Pancreas (tissue), 10 donors: ENCODE measurements around the gene CHRNA1. TPM values are rescaled to one million over a fixed set of nuclear protein-coding genes. Genes with fewer than 3 reads are reported as not detected.
A peak's percentile ranks its signal among the peaks of the same experiment; 100 is the strongest.

Source experiments
- ATAC-seq, 4 donors: fragments of 200-7000 bp; cut with Tn5 transposase; one replicate each; pipeline versions ENCODE4 v1.8.0 to v1.9.1; 2020; ENCODE audit warnings: mild to moderate bottlenecking in 4 of 4, moderate library complexity in 4 of 4
- DNase-seq, 6 donors: peaks; one replicate each; pipeline ENCODE4 v3.0.0-alpha.2; 2020
- FAIRE-seq: peaks from 2 replicates; lab custom pipeline; 2012; peaks lifted over from hg19 to GRCh38; lab: Jason Lieb, UNC
- H3K27ac ChIP-seq, 4 donors: fragments of 200-600 bp; sonication (generic); 1 replicate in 3 of 4; 2 replicates in 1 of 4; pipeline versions ENCODE4 v1.5.0 to v1.8.0; 2020
- H3K27me3 ChIP-seq, 4 donors: fragments of 200-600 bp; one replicate each; pipeline ENCODE4 v1.8.0; 2021
- H3K36me3 ChIP-seq, 3 donors: fragments of 200-600 bp; sonication (generic) in 1 of 3; one replicate each; pipeline versions ENCODE4 v1.5.0 to v1.8.0; 2020 to 2021
- H3K4me1 ChIP-seq, 3 donors: fragments of 200-600 bp; one replicate each; pipeline ENCODE4 v1.8.0; 2021
- H3K4me3 ChIP-seq, 4 donors: fragments of 200-600 bp; sonication (generic) in 2 of 4; one replicate each; pipeline versions ENCODE4 v1.5.0 to v1.8.0; 2020 to 2021
- H3K9me3 ChIP-seq, 4 donors: fragments of 200-600 bp; one replicate each; pipeline ENCODE4 v1.8.0; 2021
- WGBS, 2 donors: extraction: QIAGEN DNeasy Blood & Tissue Kit; methylation state at CpG; one replicate each; pipeline ENCODE4 v1.1.7; 2013; 5-methylcytosine and 5-hydroxymethylcytosine counted together
- intact Hi-C, 3 donors: fragments of 100-400 bp; cut with DNase I; formaldehyde crosslinking; loops; one replicate each; pipeline versions ENCODE4 v1.11.1 to v1.14.2; 2022
- polyA plus RNA-seq, 2 donors: library from polyadenylated mRNA; stranded (reverse); fragments of 200-250 nt; gene quantifications; one replicate each; pipeline ENCODE4 v1.2.3, GENCODE V29; 2013
- total RNA-seq, 6 donors: library from RNA; stranded (reverse); fragmentation: NEBNext Ultra II Directional in 4 of 6; extraction: Animal tissue kit (Norgen Biotek cat#: 25700) in 4 of 6; gene quantifications; one replicate each; pipeline versions ENCODE4 v1.2.1 to v1.2.4, GENCODE V29; 2021 to 2023
- TF ChIP-seq, protein P1 (sequence below), 4 donors: fragments of 200-600 bp; sonication (generic) in 3 of 4; IDR thresholded peaks; one replicate each; pipeline versions ENCODE4 v1.5.0 to v1.8.0; 2021; ENCODE audit warnings: antibody characterized with exemption in 4 of 4
- donor health status: healthy with polysubstance abuse.
- donor health status: DM: no; HTN: no; CAD: no; lungs with moderate emphysema.
- donor health status: DM: no; HTN: no; CAD: no.
- donor health status: control.
- donor health status: control.
- donor health status: Bipolar disorder and iron deficiency.
- donor health status: DM: yes; HTN: yes; CAD: no.
- donor health status: DM: no; HTN: no; CAD: no.
- donor health status: DM: no; HTN: no; CAD: no.
- donor health status: DM: yes; HTN: yes; CAD: no.

The CHRNA1 gene
- total and polyA plus RNA-seq, 8 donors, result 0.12 to 0.14 (median 0.14) TPM; not detected in 5

DNA sequence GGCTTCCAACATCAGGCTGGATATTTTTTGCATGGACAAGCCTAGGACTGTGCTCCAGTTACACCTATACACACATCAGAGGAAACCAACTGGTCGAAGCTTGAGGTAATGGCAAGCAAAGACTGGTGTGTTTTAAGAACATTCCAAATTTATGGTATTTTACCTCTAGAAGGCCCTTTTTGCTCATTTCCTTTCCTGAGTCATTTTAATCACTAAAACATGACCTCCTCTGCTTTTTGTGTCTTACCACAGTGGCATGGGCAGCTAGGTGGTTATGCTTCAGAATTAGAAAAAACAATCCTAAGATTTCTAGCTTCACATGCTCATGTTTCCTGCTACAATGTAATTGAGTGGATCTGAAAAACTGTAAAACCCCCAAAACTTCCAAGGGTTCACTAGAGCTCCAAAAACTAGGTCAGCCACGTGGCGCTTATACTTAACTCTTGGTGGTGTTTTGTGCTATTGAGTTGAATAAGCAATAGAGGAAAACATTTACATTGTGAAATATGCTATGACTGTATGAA lies 30.6 kb upstream of the CHRNA1 start:
- H3K27me3 ChIP-seq, result no peaks in the 10 kb centered on the region
- 86 to 92% methylated on average over 3 of the region's 3 CpGs for WGBS, 2 donors
- H3K9me3 ChIP-seq, result no peaks in the 10 kb centered on the region
- DNase-seq, result no peak
- no peaks in the 10 kb centered on the region for H3K36me3 ChIP-seq
- H3K4me1 ChIP-seq, result peaks cover 0 to 4% (median 0%) of the 10 kb centered on the region in 3 donors
- ATAC-seq, result no peak
- FAIRE-seq, result no peak
- intact Hi-C loops, result no loop called here
- H3K27ac ChIP-seq, result no peak overlapping the region
- TF ChIP-seq, protein P1, sequence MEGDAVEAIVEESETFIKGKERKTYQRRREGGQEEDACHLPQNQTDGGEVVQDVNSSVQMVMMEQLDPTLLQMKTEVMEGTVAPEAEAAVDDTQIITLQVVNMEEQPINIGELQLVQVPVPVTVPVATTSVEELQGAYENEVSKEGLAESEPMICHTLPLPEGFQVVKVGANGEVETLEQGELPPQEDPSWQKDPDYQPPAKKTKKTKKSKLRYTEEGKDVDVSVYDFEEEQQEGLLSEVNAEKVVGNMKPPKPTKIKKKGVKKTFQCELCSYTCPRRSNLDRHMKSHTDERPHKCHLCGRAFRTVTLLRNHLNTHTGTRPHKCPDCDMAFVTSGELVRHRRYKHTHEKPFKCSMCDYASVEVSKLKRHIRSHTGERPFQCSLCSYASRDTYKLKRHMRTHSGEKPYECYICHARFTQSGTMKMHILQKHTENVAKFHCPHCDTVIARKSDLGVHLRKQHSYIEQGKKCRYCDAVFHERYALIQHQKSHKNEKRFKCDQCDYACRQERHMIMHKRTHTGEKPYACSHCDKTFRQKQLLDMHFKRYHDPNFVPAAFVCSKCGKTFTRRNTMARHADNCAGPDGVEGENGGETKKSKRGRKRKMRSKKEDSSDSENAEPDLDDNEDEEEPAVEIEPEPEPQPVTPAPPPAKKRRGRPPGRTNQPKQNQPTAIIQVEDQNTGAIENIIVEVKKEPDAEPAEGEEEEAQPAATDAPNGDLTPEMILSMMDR (IDR thresholded peaks at IDR 0.05), result no peak
- no peak overlapping the region for H3K4me3 ChIP-seq

- 48 to 50% methylated on average over 7 of the region's 7 CpGs for WGBS, 2 donors
- ATAC-seq (peak in 2 of 4 donors; percentile 22 to 33), FAIRE-seq (no peak), DNase-seq (no peak)
- H3K36me3 ChIP-seq, result no peaks in the 10 kb centered on the region
- H3K4me1 ChIP-seq, result peaks cover 0 to 4% (median 0%) of the 10 kb centered on the region in 3 donors
- TF ChIP-seq, protein P1 (IDR thresholded peaks at IDR 0.05), result no peak
- H3K27ac ChIP-seq, result no peak overlapping the region
- no peak overlapping the region for H3K4me3 ChIP-seq
- no peaks in the 10 kb centered on the region for H3K27me3 ChIP-seq
- intact Hi-C loops, result no loop called here
- H3K9me3 ChIP-seq, result no peaks in the 10 kb centered on the region
Observed at GRCh38 chr2:174792309-174793025, 28.2 kb upstream of the CHRNA1 start.

DNA sequence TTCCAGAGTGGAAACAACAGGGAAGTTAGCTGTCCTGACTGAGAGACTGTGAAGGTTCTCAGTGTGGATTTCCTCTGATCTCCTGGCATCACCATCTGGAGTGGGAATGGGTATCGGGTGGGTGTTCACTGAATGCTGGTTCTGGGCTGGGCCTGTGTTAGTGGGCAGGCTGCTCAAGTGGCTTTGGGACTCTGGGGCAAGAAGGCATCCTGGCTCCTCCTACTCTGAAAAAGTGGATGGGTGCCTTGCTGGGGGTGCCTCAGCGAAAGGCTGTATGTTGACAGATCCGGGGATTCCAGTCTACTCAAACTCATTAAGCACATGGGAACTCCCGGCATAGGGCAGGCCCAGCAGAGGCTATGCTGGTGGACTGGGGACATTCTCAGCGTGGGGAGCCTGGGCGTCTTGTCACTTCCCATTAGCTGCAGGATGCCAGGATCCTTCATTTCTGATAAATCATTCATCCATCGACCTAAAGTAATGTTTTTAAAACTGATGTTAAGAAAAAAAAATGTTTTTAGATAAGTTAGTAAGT lies 27.5 kb upstream of the CHRNA1 start:
- peaks cover 0 to 4% (median 0%) of the 10 kb centered on the region in 3 donors for H3K4me1 ChIP-seq
- DNase-seq (no peak), FAIRE-seq (no peak)

DNA sequence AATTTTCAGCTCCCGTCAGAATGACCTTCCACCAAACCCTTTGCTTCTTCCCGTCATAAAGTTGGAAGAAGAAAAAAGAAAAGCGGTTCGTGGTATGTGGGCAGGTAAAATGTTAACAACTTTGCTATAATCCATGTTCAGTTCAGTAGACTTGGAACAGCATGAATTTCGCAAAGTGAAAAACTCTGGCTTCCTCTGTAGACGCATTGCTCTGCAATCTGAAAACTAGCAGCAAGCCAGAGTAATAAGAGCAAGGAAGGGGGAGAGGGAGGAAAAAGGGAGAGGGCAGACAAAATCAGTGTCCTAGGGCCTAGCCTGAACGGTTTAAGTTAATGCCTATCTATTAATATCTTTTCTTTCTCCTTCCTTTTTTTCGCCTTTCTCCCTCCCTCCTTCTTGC lies 26.7 kb upstream of the CHRNA1 start:
- TF ChIP-seq, protein P1 (IDR thresholded peaks at IDR 0.05), result no peak
- no peak for FAIRE-seq
- ATAC-seq, result no peak
- DNase-seq, result no peak
- Histone ChIP-seq H3K4me3 (no peak overlapping the region), H3K9me3 (no peaks in the 10 kb centered on the region), H3K27ac (no peak overlapping the region), H3K36me3 (no peaks in the 10 kb centered on the region), H3K4me1 (peaks cover 0 to 4% (median 0%) of the 10 kb centered on the region in 3 donors), H3K27me3 (no peaks in the 10 kb centered on the region)
- intact Hi-C loops, result no loop called here
- WGBS, 2 donors, result 84 to 85% methylated on average over 8 of the region's 8 CpGs

More for the DNA sequence above, 27.5 kb upstream of the CHRNA1 start:
- TF ChIP-seq, protein P1 (IDR thresholded peaks at IDR 0.05), result no peak
- WGBS, 2 donors, result 64 to 71% methylated on average over 7 of the region's 7 CpGs
- H3K27me3 ChIP-seq, result no peaks in the 10 kb centered on the region
- no peaks in the 10 kb centered on the region for H3K36me3 ChIP-seq
- H3K27ac ChIP-seq, result no peak overlapping the region
- no peak for ATAC-seq
- no peaks in the 10 kb centered on the region for H3K9me3 ChIP-seq
- intact Hi-C loops, result no loop called here
- no peak overlapping the region for H3K4me3 ChIP-seq

DNA sequence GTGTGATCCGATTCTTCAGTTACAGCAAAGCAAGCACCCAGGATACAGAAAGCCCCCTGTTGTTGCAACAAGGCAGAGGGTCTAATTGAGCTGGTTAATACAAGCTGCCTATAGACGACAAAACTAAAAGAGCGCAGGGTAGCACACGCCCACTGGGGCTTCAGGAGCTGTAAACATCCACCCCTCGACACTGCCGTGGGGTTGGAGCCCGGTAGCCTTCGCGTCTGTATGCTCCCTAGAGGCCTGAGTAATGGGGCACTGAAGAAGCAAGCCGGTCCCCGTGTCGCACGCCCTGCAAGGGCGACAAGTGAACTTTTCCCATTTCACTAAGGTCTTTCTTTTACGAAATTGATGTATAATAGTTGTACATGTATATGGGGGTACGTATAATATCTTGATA lies 24.7 kb upstream of the CHRNA1 start:
- Histone ChIP-seq H3K36me3 (no peaks in the 10 kb centered on the region), H3K4me1 (peaks cover 0 to 4% (median 0%) of the 10 kb centered on the region in 3 donors), H3K4me3 (no peak overlapping the region), H3K9me3 (no peaks in the 10 kb centered on the region), H3K27ac (no peak overlapping the region), H3K27me3 (no peaks in the 10 kb centered on the region)
- DNase-seq (no peak), ATAC-seq (no peak), FAIRE-seq (no peak)
- TF ChIP-seq, protein P1 (IDR thresholded peaks at IDR 0.05), result no peak
- WGBS, 2 donors, result 80 to 87% methylated on average over 16 of the region's 16 CpGs
- intact Hi-C loops, result no loop called here
